Activated CD4-positive, alpha-beta T cell treated with anti-CD3 and anti-CD28 coated beads, Interleukin-2, amount 50 U/mL, for 1 hour (primary cell): Measurements from ENCODE around the gene YAF2.

ENCODE experiments used
- DNase-seq: peaks from one replicate; pipeline ENCODE4 v3.0.0-alpha.2; 2020

The YAF2 gene

GRCh38 chr12:42143452-42144157, 94.4 kb downstream of the YAF2 start:
- DNase-seq: no peak

- DNase-seq: no peak
Observed at GRCh38 chr12:42141981-42142606, 96.0 kb downstream of the YAF2 start.

- no peak for DNase-seq
Observed at GRCh38 chr12:42140901-42141300, 97.1 kb downstream of the YAF2 start.

- no peak for DNase-seq
Observed at GRCh38 chr12:42135259-42135814, 102.7 kb downstream of the YAF2 start.

GRCh38 chr12:42130672-42131402, 107.2 kb downstream of the YAF2 start:
- DNase-seq: no peak

GRCh38 chr12:42129595-42130204, 108.3 kb downstream of the YAF2 start:
- DNase-seq: no peak

GRCh38 chr12:42128888-42129287, 109.2 kb downstream of the YAF2 start:
- DNase-seq: no peak

- no peak for DNase-seq
Observed at GRCh38 chr12:42128327-42128726, 109.7 kb downstream of the YAF2 start.

- no peak for DNase-seq
Observed at GRCh38 chr12:42126963-42127362, 111.1 kb downstream of the YAF2 start.

GRCh38 chr12:42125388-42125767, 112.7 kb downstream of the YAF2 start:
- DNase-seq: no peak

- DNase-seq: no peak
Observed at GRCh38 chr12:42124764-42125387, 113.2 kb downstream of the YAF2 start.

- no peak for DNase-seq
Observed at GRCh38 chr12:42119085-42119633, 118.9 kb downstream of the YAF2 start.

GRCh38 chr12:42118136-42118879, 119.7 kb downstream of the YAF2 start:
- DNase-seq: no peak

- DNase-seq: no peak
Observed at GRCh38 chr12:42109031-42109430, 129.0 kb downstream of the YAF2 start.
